GM12872 (cell line): ENCODE results near the gene TMEM212.

Experiments
- TF ChIP-seq, protein P1 (sequence below): IDR thresholded peaks from 3 replicates; pipeline ENCODE4 v1.5.1; 2011; ENCODE audit warnings: low read depth, mild to moderate bottlenecking, low read length, moderate library complexity; ENCODE audit not compliant: insufficient read depth

TMEM212 gene

DNA sequence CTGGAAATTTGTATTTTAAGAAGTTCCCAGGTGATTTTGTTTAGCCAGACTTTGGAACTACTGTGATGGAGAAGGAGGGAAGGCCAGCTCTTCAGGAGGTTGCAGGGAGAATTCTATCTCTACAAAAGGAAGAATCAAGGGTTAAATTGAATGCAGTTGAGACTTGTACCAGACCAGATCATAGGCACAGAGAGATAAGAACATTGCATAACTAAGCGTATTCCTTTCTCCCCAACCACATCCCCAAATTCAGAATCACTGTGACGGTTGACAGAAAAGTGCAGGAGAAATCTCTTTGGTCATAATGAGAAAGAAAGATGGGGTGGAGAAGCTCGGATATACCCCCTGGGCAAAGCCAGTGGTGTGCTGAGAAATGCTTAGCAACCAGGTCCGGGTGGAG is 40.1 kb upstream of the TMEM212 start:
- TF ChIP-seq, protein P1, sequence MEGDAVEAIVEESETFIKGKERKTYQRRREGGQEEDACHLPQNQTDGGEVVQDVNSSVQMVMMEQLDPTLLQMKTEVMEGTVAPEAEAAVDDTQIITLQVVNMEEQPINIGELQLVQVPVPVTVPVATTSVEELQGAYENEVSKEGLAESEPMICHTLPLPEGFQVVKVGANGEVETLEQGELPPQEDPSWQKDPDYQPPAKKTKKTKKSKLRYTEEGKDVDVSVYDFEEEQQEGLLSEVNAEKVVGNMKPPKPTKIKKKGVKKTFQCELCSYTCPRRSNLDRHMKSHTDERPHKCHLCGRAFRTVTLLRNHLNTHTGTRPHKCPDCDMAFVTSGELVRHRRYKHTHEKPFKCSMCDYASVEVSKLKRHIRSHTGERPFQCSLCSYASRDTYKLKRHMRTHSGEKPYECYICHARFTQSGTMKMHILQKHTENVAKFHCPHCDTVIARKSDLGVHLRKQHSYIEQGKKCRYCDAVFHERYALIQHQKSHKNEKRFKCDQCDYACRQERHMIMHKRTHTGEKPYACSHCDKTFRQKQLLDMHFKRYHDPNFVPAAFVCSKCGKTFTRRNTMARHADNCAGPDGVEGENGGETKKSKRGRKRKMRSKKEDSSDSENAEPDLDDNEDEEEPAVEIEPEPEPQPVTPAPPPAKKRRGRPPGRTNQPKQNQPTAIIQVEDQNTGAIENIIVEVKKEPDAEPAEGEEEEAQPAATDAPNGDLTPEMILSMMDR: no peak

DNA sequence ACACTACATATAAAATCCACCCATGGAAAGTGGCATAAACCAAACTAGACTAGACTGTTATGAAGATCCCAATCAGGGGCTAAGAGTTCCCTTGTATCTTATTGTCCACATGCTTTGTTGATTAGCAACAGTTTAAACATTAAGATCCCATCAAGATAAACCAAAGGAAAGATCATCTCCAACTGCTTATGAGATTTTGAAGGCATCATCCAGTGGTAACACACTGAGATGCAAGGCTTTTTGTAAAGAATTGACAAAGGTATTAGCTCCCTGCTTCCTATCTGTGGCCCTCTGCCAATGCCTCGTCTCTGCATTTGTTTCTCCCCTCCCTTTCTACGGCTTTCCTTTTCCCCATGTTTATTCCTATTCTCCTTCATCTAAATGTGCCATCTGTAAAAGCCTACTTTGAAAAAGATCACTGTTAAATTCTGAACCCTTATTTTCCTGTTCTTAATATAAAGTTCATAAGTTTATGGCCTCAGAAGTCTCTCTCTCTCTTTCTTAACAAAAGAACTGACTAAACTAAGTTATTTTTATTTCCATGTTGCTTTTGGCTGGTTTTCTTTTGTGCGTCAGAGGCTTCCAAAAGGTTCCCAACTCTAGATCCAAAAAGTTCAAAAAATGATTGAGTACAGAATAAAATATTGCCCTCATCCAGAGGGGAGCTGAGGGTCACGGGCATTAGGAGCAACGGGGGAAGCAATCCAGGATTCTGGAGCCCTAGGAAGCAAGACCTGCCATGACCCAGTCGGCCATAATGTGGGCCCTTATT is 38.3 kb upstream of the TMEM212 start:
- TF ChIP-seq, protein P1: no peak

DNA sequence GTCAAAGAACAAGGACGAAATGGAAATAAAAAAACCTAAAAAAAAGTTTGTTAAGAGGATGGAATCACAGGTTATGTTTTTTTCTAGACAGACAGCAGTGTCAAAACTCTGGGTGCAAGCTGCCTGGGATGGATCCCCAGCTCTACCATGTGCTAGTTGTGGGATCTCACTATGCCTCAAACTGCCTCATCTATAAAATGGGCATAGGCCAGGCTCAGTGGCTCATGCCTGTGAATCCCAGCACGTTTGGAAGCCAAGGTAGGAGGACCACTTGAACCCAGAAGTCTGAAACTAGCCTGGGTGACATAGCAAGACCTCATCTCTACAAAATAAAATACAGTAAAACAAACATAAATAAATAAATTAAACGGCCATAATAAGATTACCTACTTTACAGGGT is 37.5 kb upstream of the TMEM212 start:
- TF ChIP-seq, protein P1: no peak

DNA sequence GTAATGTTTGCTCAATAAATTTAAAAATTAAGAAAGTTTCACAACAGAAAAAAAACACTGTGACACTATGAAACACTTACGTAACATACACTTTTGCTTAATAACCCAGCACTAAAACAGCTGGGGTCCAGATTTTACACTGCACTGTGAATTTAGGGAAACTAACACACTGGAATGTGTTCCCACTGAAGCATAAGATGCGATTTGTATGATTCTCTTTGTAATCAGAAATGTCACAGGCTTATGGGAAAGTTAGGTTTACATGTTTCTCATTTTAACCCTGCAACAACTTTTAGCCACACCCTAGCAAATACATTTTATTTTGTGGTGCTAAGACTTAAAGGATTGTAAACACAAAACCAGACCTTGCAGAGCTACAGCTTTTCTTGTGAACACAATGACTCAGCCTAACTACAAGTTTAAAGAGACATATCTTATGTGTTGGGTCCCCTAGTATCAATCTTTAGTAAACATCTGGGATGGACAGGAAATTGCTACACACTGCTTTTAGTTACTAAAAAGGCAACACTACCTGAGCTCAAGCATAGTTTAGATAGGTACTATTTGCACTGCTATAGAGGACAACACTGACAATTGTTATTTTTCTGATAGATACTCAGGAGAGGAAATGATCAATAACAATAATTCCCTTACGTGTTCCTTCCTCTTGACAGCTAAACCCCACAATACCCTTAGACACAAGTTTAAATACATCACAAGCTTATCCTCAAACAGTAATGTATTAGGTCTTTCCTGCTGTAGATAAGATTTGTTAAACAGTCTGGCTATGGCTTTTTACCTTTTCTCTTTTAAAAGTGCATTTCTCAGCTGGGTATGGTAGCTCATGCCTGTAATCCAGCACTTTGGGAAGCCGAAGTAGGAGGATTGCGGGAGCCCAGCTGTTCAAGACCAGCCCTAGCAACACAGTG is 36.7 kb upstream of the TMEM212 start:
- TF ChIP-seq, protein P1: no peak

DNA sequence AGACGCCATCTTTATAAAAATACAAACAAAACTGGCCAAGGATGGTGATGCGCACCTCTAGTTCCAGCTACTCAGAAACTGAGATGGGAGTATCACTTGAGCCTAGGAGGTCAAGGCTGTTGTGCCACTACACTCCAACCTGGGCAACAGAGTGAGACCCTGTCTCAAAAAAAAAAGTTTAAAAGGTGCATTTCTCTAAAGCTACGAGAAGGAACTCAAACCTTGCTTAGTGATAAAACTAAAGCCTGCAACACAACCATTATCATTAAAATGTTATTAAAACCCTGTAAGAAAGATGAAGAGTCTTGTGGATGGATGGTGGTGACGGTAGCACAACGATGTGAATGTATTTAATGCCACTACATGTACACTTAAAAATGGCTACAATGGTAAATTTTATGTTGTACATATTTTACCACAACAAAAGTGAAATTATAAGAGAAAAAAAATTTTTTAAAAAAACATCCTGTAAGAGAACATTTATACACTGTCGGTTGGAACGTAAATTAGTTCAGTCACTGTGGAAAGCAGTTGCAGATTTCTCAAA is 35.9 kb upstream of the TMEM212 start:
- TF ChIP-seq, protein P1: no peak

DNA sequence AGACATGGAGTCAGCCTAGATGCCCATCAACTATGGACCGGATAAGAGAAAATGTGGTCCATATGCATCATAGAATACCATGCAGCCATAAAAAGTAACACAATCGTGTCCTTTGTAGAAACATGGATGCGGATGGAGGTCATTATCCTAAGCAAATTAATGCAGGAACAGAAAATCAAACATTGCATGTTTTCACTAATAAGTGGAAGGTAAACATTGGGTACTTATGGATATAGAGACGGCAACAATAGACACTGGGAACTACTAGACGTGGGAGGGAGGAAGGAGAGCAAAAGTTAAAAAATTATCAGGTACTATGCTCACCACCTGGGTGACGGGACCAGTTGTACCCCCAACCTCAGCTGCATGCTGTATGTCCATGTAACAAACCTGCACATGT is 35.3 kb upstream of the TMEM212 start:
- TF ChIP-seq, protein P1: no peak

DNA sequence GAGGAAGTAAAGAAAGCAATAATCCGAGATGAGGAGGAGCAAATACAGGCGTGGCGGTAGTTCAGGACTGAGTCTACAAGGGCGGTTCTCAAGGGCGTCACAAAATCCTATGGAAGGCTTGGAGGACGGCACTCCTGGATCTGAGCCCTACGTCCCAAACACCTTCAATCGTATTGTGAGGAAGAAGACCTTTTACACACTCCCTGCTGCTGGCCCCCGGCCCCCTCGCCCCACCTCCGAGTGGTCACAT is 33.6 kb upstream of the TMEM212 start:
- TF ChIP-seq, protein P1: no peak
